DMS 273 (cell line): ENCODE measurements around the gene SHROOM2.

ENCODE experiments used
- DNase-seq: peaks from one replicate; lab custom pipeline; 2025; ENCODE audit not compliant: unreplicated experiment; lab: John Stamatoyannopoulos, UW

Gene SHROOM2

GRCh38 chrX:9997041-9997440, 210.8 kb downstream of the SHROOM2 start:
- no peak for DNase-seq

- no peak for DNase-seq
Measured at GRCh38 chrX:9997524-9997923, 211.3 kb downstream of the SHROOM2 start.
